Endodermal cell (in vitro differentiated cells): Measurements from ENCODE around the gene CYREN. TPM values are rescaled to one million over a fixed set of nuclear protein-coding genes. Genes with fewer than 3 reads are reported as not detected.

Experiments used
- DNase-seq: peaks from one replicate; pipeline ENCODE4 v3.0.0-alpha.2; 2017
- H3K27ac ChIP-seq: 2 replicates; pipeline ENCODE4 v1.5.1; 2013; ENCODE audit warnings: mild to moderate bottlenecking, low read depth, low read length, moderate library complexity
- H3K27me3 ChIP-seq: 2 replicates; pipeline ENCODE4 v1.6.1; 2013; ENCODE audit warnings: mild to moderate bottlenecking, low read length, moderate library complexity; ENCODE audit not compliant: insufficient read depth, control insufficient read depth, poor library complexity, severe bottlenecking
- H3K36me3 ChIP-seq: 2 replicates; pipeline ENCODE4 v1.7.0; 2013; ENCODE audit warnings: mild to moderate bottlenecking, low read length, moderate library complexity; ENCODE audit not compliant: control insufficient read depth, insufficient read depth
- H3K4me1 ChIP-seq: one replicate; pipeline ENCODE4 v1.7.0; 2013; ENCODE audit warnings: low read length; ENCODE audit not compliant: control insufficient read depth, insufficient read depth
- H3K4me3 ChIP-seq: 2 replicates; pipeline ENCODE4 v1.5.1; 2013; ENCODE audit warnings: mild to moderate bottlenecking, low read length, moderate library complexity
- H3K9ac ChIP-seq: 2 replicates; pipeline ENCODE4 v1.6.1; 2013; ENCODE audit warnings: mild to moderate bottlenecking, low read length, moderate library complexity; ENCODE audit not compliant: poor library complexity, severe bottlenecking; ENCODE audit errors: extremely low read depth
- H3K9me3 ChIP-seq: 2 replicates; pipeline ENCODE4 v1.6.1; 2013; ENCODE audit warnings: mild to moderate bottlenecking, low read length, moderate library complexity; ENCODE audit not compliant: control insufficient read depth
- H3K27ac Mint-ChIP-seq: 2 replicates; pipeline ENCODE4 v1.8.0; 2020; ENCODE audit warnings: mixed read lengths
- H3K27me3 Mint-ChIP-seq: 2 replicates; pipeline ENCODE4 v1.8.0; 2021; ENCODE audit warnings: mild to moderate bottlenecking, mixed read lengths; ENCODE audit not compliant: insufficient read depth
- H3K36me3 Mint-ChIP-seq: 2 replicates; pipeline ENCODE4 v1.8.0; 2020; ENCODE audit warnings: low read depth, mixed read lengths
- H3K4me1 Mint-ChIP-seq: 2 replicates; pipeline ENCODE4 v1.8.0; 2020; ENCODE audit warnings: mixed read lengths
- H3K4me3 Mint-ChIP-seq: 2 replicates; pipeline ENCODE4 v1.8.0; 2020; ENCODE audit warnings: mild to moderate bottlenecking, moderate library complexity, mixed read lengths
- H3K9me3 Mint-ChIP-seq: 2 replicates; pipeline ENCODE4 v1.8.0; 2020; ENCODE audit warnings: mild to moderate bottlenecking, mixed read lengths
- CTCF ChIP-seq: fragments of 200-600 bp; sonication (generic); conservative IDR thresholded peaks from 2 replicates; pipeline ENCODE4 v1.5.0; 2021; ENCODE audit warnings: antibody characterized with exemption, mild to moderate bottlenecking
- WGBS, 2 experiments: methylation state at CpG; one replicate each; pipeline versions ENCODE4 v1.1.5 to v1.1.7; 2013; ENCODE audit warnings: missing lambda C conversion rate in 2 of 2, mixed read lengths in 1 of 2; ENCODE audit not compliant: insufficient coverage in 1 of 2, insufficient read length in 1 of 2; 5-methylcytosine and 5-hydroxymethylcytosine counted together
- total RNA-seq, 2 donors: library from RNA; stranded (reverse); fragmentation: NEBNext Ultra II Directional in 1 of 2; extraction: Animal tissue kit (Norgen Biotek cat#: 25700) in 1 of 2; gene quantifications; 2 replicates in 1 of 2; 3 replicates in 1 of 2; pipeline ENCODE4 v1.2.1, GENCODE V29; 2021

Gene CYREN
- total RNA-seq, 2 donors from 2014 or later = 60.6 to 67.8 TPM

DNA sequence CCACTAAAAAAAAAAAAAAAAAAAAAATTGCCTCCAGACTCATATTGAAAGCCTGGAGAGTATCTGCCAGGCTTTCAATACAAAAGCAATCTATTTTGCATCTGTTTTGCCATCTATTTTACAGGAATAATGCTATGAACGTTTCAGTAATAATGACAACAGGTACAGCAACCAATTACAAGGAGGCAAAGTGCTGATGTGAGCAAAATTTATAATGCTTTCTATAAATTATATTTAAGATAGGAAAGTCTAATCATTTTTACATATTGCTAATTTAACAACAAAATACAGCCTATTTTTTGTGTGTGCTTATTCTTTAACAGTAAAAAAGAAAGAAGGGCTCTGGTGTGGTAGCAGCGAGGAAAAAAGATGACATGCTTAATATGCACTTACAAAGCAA is 30.8 kb upstream of the CYREN start:
- H3K4me3 Mint-ChIP-seq = no peak overlapping the region
- no peak for TF ChIP-seq CTCF
- DNase-seq = no peak

GRCh38 chr7:135200821-135201331 is 30.4 kb upstream of the CYREN start:
- no peak overlapping the region for H3K4me3 ChIP-seq
- Mint-ChIP-seq H3K36me3 (peaks cover 15% of the 10 kb centered on the region), H3K9me3 (no peaks in the 10 kb centered on the region), H3K4me3 (no peak overlapping the region), H3K4me1 (peaks cover 6% of the 10 kb centered on the region), H3K27ac (no peak overlapping the region), H3K27me3 (no peaks in the 10 kb centered on the region)
- H3K36me3 ChIP-seq = peaks cover 28% of the 10 kb centered on the region
- H3K9ac ChIP-seq = no peak overlapping the region
- H3K27me3 ChIP-seq = no peaks in the 10 kb centered on the region
- WGBS, 2 experiments = 91 to 100% methylated on average over 1 to 3 of the region's 3 CpGs
- H3K27ac ChIP-seq = no peak overlapping the region
- no peaks in the 10 kb centered on the region for H3K4me1 ChIP-seq
- no peak for DNase-seq
- no peaks in the 10 kb centered on the region for H3K9me3 ChIP-seq
- no peak for TF ChIP-seq CTCF

More for the DNA sequence above, 30.8 kb upstream of the CYREN start:
- no peaks in the 10 kb centered on the region for H3K27me3 ChIP-seq
- Mint-ChIP-seq H3K27me3 (no peaks in the 10 kb centered on the region), H3K9me3 (no peaks in the 10 kb centered on the region), H3K36me3 (peaks cover 14% of the 10 kb centered on the region), H3K4me1 (peaks cover 6% of the 10 kb centered on the region), H3K27ac (no peak overlapping the region)
- no peaks in the 10 kb centered on the region for H3K4me1 ChIP-seq
- no peaks in the 10 kb centered on the region for H3K9me3 ChIP-seq
- H3K9ac ChIP-seq = no peak overlapping the region
- WGBS, 2 experiments = 96 to 100% methylated on average over 1 to 2 of the region's 2 CpGs
- H3K36me3 ChIP-seq = peaks cover 24% of the 10 kb centered on the region
- H3K27ac ChIP-seq = no peak overlapping the region
- H3K4me3 ChIP-seq = no peak overlapping the region

DNA sequence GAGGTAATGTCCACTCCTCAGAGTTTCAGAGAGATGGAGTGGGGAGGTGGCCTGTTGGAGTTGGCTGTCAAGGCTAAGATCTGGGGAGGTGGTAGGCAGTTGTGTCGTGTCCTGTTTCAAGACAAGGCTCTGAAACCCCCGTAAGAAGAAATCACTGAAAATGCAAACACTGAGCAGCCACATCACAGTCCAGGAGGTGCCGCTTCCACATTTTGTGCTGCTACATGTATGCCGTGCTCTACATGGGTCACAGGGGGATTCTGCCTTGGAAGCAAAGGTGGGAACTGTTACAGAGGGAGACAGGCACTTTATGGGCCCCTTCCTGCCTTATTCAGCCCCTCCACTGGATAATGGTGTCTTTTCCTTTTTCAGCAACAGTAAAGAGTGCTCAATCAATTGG is 28.9 kb upstream of the CYREN start:
- Histone ChIP-seq H3K27ac (no peak overlapping the region), H3K27me3 (no peaks in the 10 kb centered on the region), H3K4me1 (no peaks in the 10 kb centered on the region), H3K4me3 (no peak overlapping the region), H3K36me3 (peaks cover 26% of the 10 kb centered on the region), H3K9ac (no peak overlapping the region), H3K9me3 (no peaks in the 10 kb centered on the region)
- Mint-ChIP-seq H3K4me1 (peaks cover 6% of the 10 kb centered on the region), H3K4me3 (no peak overlapping the region), H3K27ac (peak overlapping the region; percentile 9), H3K9me3 (no peaks in the 10 kb centered on the region), H3K36me3 (peaks cover 20% of the 10 kb centered on the region), H3K27me3 (no peaks in the 10 kb centered on the region)
- no peak for TF ChIP-seq CTCF
- no peak for DNase-seq
- WGBS, 2 experiments = 91 to 95% methylated on average over 4 of the region's 4 CpGs
